CD14-positive monocyte (primary cell): ENCODE results near the gene BAIAP3. TPM values are rescaled to one million over a fixed set of nuclear protein-coding genes. Genes with fewer than 3 reads are reported as not detected.
A peak's percentile ranks its signal among the peaks of the same experiment; 100 is the strongest.

ENCODE experiments used
- DNase-seq, 3 donors: peaks; one replicate each; pipeline ENCODE4 v3.0.0-alpha.2; 2011 to 2022
- H2AFZ ChIP-seq: 2 replicates; pipeline ENCODE4 v1.6.0; 2012; ENCODE audit warnings: mild to moderate bottlenecking, low read depth, low read length, inconsistent platforms; ENCODE audit not compliant: insufficient read depth, poor library complexity, severe bottlenecking
- H3K27ac ChIP-seq, 2 donors: 1 replicate in 1 of 2; 2 replicates in 1 of 2; pipeline ENCODE4 v1.5.1; 2012 to 2013; ENCODE audit warnings: low read length in 2 of 2, control low read depth in 1 of 2, inconsistent platforms in 1 of 2, low read depth in 1 of 2, mild to moderate bottlenecking in 1 of 2
- H3K27me3 ChIP-seq, 2 donors: one replicate each; pipeline versions ENCODE4 v1.6.0 to v1.6.1; 2011 to 2013; ENCODE audit warnings: low read length in 2 of 2; ENCODE audit not compliant: control insufficient read depth in 2 of 2, insufficient read depth in 2 of 2
- H3K36me3 ChIP-seq, 2 donors: replicated peaks in 1 of 2; 1 replicate in 1 of 2; 2 replicates in 1 of 2; pipeline versions ENCODE4 v1.5.1 to v1.6.1; 2012 to 2013; ENCODE audit warnings: low read length in 2 of 2, control low read depth in 1 of 2, inconsistent platforms in 1 of 2, mild to moderate bottlenecking in 1 of 2; ENCODE audit not compliant: insufficient read depth in 2 of 2, control insufficient read depth in 1 of 2
- H3K4me1 ChIP-seq, 2 donors: 1 replicate in 1 of 2; 2 replicates in 1 of 2; pipeline versions ENCODE4 v1.5.1 to v1.6.1; 2012 to 2013; ENCODE audit warnings: low read length in 2 of 2, control low read depth in 1 of 2, inconsistent platforms in 1 of 2, mild to moderate bottlenecking in 1 of 2, moderate library complexity in 1 of 2; ENCODE audit not compliant: insufficient read depth in 2 of 2, control insufficient read depth in 1 of 2
- H3K4me2 ChIP-seq: replicated peaks from 2 replicates; pipeline ENCODE3; 2012; ENCODE audit warnings: low read length, moderate library complexity, mild to moderate bottlenecking; ENCODE audit not compliant: poor library complexity, severe bottlenecking; ENCODE audit errors: extremely low read depth
- H3K4me3 ChIP-seq, 3 experiments: fragments of 200-600 bp in 1 of 3; sonication (generic) in 1 of 3; replicated peaks in 1 of 3; 1 replicate in 2 of 3; 2 replicates in 1 of 3; pipeline ENCODE4 v1.5.1; 2011 to 2013; ENCODE audit warnings: low read length in 3 of 3, mild to moderate bottlenecking in 3 of 3, control low read depth in 2 of 3, low read depth in 2 of 3, inconsistent platforms in 1 of 3, moderate library complexity in 1 of 3
- H3K79me2 ChIP-seq: 2 replicates; pipeline ENCODE4 v1.6.0; 2012; ENCODE audit warnings: mild to moderate bottlenecking, control low read depth, inconsistent platforms, low read length, moderate library complexity; ENCODE audit not compliant: insufficient read depth
- H3K9ac ChIP-seq: 2 replicates; pipeline ENCODE4 v1.6.0; 2017; ENCODE audit warnings: low read length, mild to moderate bottlenecking; ENCODE audit not compliant: insufficient read depth, poor library complexity, severe bottlenecking
- H3K9me3 ChIP-seq, 2 donors: replicated peaks in 1 of 2; 1 replicate in 1 of 2; 2 replicates in 1 of 2; pipeline versions ENCODE4 v1.5.1 to v1.6.1; 2012 to 2013; ENCODE audit warnings: low read length in 2 of 2, control low read depth in 1 of 2; ENCODE audit not compliant: control insufficient read depth in 1 of 2, insufficient read depth in 1 of 2
- H4K20me1 ChIP-seq: 2 replicates; pipeline ENCODE4 v1.6.0; 2012; ENCODE audit warnings: mild to moderate bottlenecking, low read length, control low read depth, moderate library complexity; ENCODE audit not compliant: insufficient read depth
- H3K27ac Mint-ChIP-seq, 7 donors: one replicate each; pipeline ENCODE4 v1.8.0; 2020; ENCODE audit warnings: mild to moderate bottlenecking in 7 of 7, mixed read lengths in 7 of 7, moderate library complexity in 6 of 7, inconsistent platforms in 2 of 7
- H3K27me3 Mint-ChIP-seq, 3 donors: one replicate each; pipeline ENCODE4 v1.8.0; 2021 to 2022; ENCODE audit warnings: low read depth in 3 of 3, mild to moderate bottlenecking in 3 of 3, mixed read lengths in 3 of 3, moderate library complexity in 3 of 3, inconsistent platforms in 1 of 3
- H3K36me3 Mint-ChIP-seq, 2 donors: one replicate each; pipeline ENCODE4 v1.8.0; 2020; ENCODE audit warnings: mixed read lengths in 2 of 2, inconsistent platforms in 1 of 2, mild to moderate bottlenecking in 1 of 2
- H3K4me1 Mint-ChIP-seq: one replicate; pipeline ENCODE4 v1.8.0; 2020; ENCODE audit warnings: mild to moderate bottlenecking, mixed read lengths
- H3K4me3 Mint-ChIP-seq, 2 donors: one replicate each; pipeline ENCODE4 v1.8.0; 2020; ENCODE audit warnings: mild to moderate bottlenecking in 2 of 2, mixed read lengths in 2 of 2, moderate library complexity in 1 of 2
- H3K9me3 Mint-ChIP-seq, 7 donors: one replicate each; pipeline ENCODE4 v1.8.0; 2020 to 2022; ENCODE audit warnings: mixed read lengths in 7 of 7, mild to moderate bottlenecking in 6 of 7, moderate library complexity in 6 of 7, inconsistent platforms in 2 of 7
- WGBS: methylation state at CpG from one replicate; pipeline ENCODE4 v1.1.5; 2013; ENCODE audit warnings: missing lambda C conversion rate; ENCODE audit not compliant: insufficient coverage; 5-methylcytosine and 5-hydroxymethylcytosine counted together
- intact Hi-C, 2 donors: fragments of 100-400 bp; cut with micrococcal nuclease; formaldehyde crosslinking; loops; one replicate each; pipeline versions ENCODE4 v1.15.0 to v1.15.1; 2023
- polyA plus RNA-seq, 3 donors: library from polyadenylated mRNA; depleted of rRNA in 1 of 3; unstranded in 2 of 3; stranded (reverse) in 1 of 3; fragments of 300-500 nt in 2 of 3; fragments of >200 nt in 1 of 3; fragmentation: Illumina TruSeq in 2 of 3; gene quantifications; 1 replicate in 2 of 3; 2 replicates in 1 of 3; pipeline ENCODE4 v1.2.3, GENCODE V29; 2012 to 2021
- TF ChIP-seq, protein P1 (sequence below): fragments of 200-600 bp; IDR thresholded peaks from one replicate; pipeline ENCODE4 v1.8.0; 2022; ENCODE audit warnings: antibody characterized with exemption, mild to moderate bottlenecking

Gene BAIAP3
- polyA plus RNA-seq, 3 donors = 1.0 TPM; not detected in 2

DNA sequence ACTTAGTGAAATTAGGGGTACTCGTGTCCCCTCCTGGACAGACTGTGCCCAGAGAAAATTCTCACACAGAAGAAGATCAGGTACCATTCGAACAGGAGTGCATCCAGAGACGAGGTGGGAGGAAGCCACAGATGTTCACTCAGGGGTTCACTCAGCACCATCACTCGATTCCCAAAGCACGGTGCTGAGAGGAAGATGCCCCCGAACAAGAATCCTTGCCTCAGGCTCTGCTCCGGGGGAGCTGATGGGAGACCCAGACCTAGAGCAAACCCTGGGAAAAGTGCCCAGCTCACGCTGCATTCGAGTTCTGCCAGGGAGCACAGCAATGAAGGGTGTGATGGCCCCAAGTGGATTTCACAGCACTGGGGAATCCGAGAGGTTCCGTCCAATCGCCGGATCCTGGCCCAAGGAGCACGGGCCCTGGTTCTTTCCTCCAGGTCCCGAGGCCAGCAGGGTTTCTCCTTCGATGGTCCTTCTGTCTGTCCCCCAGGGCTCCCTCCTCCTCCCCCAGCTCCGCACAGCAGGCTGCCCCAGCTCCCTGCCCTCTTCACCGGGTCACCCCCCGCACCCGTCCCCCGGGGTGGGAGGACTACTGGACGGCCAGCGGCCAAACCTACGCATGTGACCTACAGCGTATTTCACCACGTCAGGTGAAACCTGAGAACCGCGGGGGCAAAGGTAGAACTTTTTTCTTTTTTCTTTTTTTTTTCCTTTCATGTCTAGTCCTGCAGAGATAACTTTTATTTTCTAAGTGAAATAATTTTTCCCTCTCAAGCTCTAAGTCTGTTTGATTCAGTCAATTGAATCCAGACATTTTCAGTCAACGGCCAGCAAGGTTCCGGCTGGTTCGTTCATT, 34.2 kb upstream of the BAIAP3 start:
- no peaks in the 10 kb centered on the region for H3K36me3 ChIP-seq
- TF ChIP-seq, protein P1, sequence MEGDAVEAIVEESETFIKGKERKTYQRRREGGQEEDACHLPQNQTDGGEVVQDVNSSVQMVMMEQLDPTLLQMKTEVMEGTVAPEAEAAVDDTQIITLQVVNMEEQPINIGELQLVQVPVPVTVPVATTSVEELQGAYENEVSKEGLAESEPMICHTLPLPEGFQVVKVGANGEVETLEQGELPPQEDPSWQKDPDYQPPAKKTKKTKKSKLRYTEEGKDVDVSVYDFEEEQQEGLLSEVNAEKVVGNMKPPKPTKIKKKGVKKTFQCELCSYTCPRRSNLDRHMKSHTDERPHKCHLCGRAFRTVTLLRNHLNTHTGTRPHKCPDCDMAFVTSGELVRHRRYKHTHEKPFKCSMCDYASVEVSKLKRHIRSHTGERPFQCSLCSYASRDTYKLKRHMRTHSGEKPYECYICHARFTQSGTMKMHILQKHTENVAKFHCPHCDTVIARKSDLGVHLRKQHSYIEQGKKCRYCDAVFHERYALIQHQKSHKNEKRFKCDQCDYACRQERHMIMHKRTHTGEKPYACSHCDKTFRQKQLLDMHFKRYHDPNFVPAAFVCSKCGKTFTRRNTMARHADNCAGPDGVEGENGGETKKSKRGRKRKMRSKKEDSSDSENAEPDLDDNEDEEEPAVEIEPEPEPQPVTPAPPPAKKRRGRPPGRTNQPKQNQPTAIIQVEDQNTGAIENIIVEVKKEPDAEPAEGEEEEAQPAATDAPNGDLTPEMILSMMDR = no peak
- peaks cover 10% of the 10 kb centered on the region in 2 donors for H3K4me1 ChIP-seq
- 92% methylated on average over 26 of the region's 31 CpGs for WGBS
- Mint-ChIP-seq H3K4me1 (peaks cover 16% of the 10 kb centered on the region), H3K36me3 (no peaks in the 10 kb centered on the region), H3K9me3 (peaks cover 0 to 2% (median 0%) of the 10 kb centered on the region in 7 donors), H3K27me3 (peaks cover 17 to 34% (median 23%) of the 10 kb centered on the region in 3 donors), H3K4me3 (peak overlapping the region in 1 of 2 donors; percentile 46), H3K27ac (no peak overlapping the region)
- H4K20me1 ChIP-seq = no peaks in the 10 kb centered on the region
- H3K9ac ChIP-seq = no peak overlapping the region
- peaks cover 0 to 11% of the 10 kb centered on the region in 2 donors for H3K27me3 ChIP-seq
- H3K9me3 ChIP-seq = no peaks in the 10 kb centered on the region
- no peaks in the 10 kb centered on the region for H3K79me2 ChIP-seq
- H3K27ac ChIP-seq = no peak overlapping the region
- no peak for DNase-seq
- no peak overlapping the region for H3K4me2 ChIP-seq
- H3K4me3 ChIP-seq = no peak overlapping the region
- H2AFZ ChIP-seq = no peak overlapping the region
- intact Hi-C loops = no loop called here

DNA sequence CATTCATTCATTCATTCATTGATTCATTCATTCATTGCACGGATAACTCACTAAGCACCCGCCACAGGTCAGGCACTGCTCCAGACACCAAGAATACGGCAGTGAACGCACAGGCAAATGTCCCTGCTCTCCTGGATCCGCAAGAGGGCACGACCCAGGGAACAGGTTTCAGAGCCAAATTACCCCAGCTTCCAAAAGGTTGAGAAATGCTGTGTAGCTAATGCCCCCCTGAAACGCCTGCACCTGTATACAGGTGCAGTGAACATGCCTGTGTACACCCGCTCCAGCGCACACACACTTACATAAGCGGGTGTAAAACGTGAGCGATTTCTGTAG, 33.6 kb upstream of the BAIAP3 start:
- no peak overlapping the region for H2AFZ ChIP-seq
- Mint-ChIP-seq H3K4me1 (peaks cover 21% of the 10 kb centered on the region), H3K4me3 (peak overlapping the region in 1 of 2 donors; percentile 46), H3K36me3 (no peaks in the 10 kb centered on the region), H3K9me3 (peaks cover 0 to 2% (median 0%) of the 10 kb centered on the region in 7 donors), H3K27me3 (peaks cover 13 to 32% (median 23%) of the 10 kb centered on the region in 3 donors), H3K27ac (no peak overlapping the region)
- no peak overlapping the region for H3K9ac ChIP-seq
- no peaks in the 10 kb centered on the region for H3K36me3 ChIP-seq
- H3K4me1 ChIP-seq = peaks cover 11 to 14% of the 10 kb centered on the region in 2 donors
- no peak overlapping the region for H3K27ac ChIP-seq
- H3K4me2 ChIP-seq = no peak overlapping the region
- no peaks in the 10 kb centered on the region for H3K9me3 ChIP-seq
- intact Hi-C loops = loop anchor here in 1 of 2 donors (10.0 kb wide), 1 partner anchor 115 kb away; the partner anchor contains the start of gene UNKL
- peaks cover 0 to 11% of the 10 kb centered on the region in 2 donors for H3K27me3 ChIP-seq
- TF ChIP-seq, protein P1 = no peak
- H4K20me1 ChIP-seq = no peaks in the 10 kb centered on the region
- WGBS = 92% methylated on average over 12 of the region's 12 CpGs
- H3K79me2 ChIP-seq = no peaks in the 10 kb centered on the region
- no peak for DNase-seq
- no peak overlapping the region for H3K4me3 ChIP-seq
